ENCODE results near the gene AFAP1L2.

Gene AFAP1L2

DNA sequence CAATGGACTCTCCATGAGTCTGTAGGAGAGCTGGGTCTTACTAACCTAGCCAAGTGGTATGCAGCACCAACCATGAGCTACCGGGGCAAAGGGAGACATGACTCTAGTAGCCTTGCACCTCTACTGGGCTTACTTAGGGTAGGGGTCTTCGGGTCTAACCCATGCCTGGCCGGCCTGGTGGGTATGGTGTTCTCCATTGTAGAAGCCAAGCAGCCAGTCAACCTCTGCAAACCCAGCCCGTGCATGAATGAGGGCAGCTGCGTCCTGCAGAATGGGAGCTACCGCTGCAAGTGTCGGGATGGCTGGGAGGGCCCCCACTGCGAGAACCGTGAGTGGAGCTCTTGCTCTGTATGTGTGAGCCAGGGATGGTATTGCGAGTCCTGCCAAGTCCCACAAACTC, 114.3 kb downstream of the AFAP1L2 start:
- DNase-seq (ENCODE audit: low read depth) = no peak

DNA sequence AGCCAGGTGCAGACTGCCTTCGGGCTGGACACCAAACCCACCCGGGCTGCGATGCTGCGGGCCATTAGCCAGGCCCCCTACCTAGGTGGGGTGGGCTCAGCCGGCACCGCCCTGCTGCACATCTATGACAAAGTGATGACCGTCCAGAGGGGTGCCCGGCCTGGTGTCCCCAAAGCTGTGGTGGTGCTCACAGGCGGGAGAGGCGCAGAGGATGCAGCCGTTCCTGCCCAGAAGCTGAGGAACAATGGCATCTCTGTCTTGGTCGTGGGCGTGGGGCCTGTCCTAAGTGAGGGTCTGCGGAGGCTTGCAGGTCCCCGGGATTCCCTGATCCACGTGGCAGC, 115.2 kb downstream of the AFAP1L2 start:
- no peak for DNase-seq (ENCODE audit: low read depth)

DNA sequence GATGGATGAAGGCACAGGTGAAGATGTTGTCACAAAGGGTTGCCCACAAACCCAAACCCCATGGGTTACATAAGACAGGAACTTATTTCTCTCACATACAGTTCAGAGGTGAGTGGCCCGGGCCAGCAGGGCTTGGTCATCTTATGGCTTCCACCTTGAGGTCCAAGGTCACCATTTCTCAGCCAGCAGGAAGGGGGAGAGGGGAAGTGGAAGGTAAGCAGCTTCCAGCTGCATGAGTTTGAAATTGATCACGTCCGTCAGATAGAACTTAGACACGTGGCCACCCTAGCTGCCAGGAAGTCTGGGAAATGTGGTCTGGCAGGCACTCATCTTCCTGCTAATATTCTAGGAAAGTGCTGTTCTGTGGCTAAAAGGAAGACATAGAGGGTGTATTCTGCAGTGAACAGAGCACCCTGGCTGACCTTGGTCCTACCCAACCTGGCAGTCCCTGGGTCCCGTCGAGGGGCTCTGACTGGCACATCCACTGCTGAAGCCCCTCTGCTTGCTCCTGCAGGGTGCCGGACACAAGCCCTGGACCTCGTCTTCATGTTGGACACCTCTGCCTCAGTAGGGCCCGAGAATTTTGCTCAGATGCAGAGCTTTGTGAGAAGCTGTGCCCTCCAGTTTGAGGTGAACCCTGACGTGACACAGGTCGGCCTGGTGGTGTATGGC, 115.7 kb downstream of the AFAP1L2 start:
- no peak for DNase-seq (ENCODE audit: low read depth)

DNA sequence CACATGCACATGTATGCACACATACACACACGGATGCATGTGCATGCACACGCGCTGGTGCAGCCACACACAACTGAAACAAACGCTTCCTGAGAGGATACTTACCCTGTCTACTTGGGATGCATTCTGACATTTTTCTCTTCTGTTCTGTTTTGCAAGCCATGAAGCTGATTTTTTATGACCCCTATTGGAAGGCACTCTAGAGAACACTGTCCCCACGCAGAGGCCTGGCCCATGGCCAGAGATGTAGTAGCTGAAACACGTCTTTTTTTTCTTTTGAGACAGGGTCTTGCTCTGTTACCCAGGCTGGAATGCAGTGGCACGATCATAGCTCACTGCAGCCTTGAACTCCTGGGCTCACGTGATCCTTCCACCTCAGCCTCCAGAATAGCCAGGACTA, 117.4 kb downstream of the AFAP1L2 start:
- no peak for DNase-seq (ENCODE audit: low read depth)

DNA sequence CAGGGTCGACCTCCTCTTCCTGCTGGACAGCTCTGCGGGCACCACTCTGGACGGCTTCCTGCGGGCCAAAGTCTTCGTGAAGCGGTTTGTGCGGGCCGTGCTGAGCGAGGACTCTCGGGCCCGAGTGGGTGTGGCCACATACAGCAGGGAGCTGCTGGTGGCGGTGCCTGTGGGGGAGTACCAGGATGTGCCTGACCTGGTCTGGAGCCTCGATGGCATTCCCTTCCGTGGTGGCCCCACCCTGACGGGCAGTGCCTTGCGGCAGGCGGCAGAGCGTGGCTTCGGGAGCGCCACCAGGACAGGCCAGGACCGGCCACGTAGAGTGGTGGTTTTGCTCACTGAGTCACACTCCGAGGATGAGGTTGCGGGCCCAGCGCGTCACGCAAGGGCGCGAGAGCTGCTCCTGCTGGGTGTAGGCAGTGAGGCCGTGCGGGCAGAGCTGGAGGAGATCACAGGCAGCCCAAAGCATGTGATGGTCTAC, 118.3 kb downstream of the AFAP1L2 start:
- no peak for DNase-seq (ENCODE audit: low read depth)

DNA sequence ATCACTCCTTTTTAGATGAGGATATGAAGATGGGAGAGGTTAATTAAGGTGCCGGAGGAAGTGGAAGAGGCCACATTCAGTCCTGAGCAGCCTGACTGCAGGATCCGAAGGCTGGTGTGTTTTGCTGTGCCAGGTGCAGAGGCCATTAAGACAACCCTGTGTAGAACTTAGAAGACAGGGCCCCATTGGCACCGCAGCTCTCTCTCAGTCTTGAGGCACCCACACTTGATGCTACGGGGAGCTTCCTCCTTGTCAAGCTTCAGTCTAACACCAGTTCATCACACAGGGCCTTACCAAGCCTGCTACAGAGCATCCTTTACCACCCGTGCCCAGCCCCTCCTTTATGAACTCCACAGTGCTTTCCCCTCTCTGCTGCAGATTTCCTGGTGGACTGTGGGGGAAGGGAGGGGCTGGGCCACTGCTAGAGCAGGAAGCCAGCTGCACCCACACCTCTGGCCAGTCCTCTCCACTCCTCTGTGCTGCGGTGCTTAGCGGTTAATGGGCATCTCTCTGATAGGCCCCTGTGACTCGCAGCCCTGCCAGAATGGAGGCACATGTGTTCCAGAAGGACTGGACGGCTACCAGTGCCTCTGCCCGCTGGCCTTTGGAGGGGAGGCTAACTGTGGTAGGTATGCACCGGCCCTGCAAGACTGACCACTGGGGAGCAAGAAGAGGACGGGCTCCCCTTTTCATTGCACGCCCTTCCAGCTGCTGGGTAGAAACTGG, 119.8 kb downstream of the AFAP1L2 start:
- DNase-seq (ENCODE audit: low read depth) = no peak

DNA sequence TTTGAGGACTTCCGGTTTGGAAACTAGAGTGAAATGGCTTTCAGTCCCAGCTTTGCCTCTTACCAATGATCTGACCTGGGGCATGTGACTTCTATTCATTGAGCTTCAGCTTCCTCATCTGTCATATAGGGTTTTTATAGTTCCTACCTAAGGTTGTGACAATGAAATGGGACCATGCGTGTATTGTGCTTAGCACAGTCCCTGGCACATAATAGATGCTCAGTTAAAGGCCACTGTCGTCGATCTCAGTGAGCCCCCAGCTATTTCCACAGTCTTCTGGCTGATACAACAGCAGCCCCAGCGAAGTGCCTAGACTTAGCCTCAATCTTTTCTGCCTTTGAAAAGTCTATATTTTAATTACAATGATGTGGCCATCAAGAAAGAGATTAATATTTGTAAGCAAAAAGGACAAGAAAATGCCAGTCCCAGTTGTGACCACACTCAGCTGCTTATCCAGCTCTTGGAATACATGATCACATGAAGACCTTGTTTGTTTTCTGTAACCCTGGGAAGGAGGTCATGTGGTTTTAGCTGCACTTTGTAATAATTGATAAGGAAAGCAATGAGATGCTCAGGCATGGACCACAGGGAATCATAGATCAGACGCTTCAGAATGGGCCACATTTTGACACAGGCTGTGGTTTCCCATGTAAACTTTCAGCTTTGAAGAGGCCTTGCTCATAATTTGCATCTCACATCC, 120.6 kb downstream of the AFAP1L2 start:
- no peak for DNase-seq (ENCODE audit: low read depth)

DNA sequence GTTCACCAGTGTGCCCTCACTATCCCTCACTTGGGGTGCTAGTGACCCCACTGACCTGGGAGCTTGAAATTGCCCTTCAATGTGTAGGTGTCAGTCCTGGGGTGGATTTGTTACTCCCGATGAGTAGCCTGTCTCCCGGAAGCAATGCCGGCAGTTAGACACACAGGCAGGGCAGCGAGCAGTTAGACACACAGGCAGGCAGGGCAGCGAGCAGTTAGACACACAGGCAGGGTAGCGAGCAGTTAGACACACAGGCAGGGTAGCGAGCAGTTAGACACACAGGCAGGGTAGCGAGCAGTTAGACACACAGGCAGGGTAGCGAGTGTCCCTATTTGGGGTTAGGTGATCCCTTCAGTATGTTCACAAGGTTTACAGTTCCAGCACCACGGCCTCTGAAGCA, 121.2 kb downstream of the AFAP1L2 start:
- no peak for DNase-seq (ENCODE audit: low read depth)

DNA sequence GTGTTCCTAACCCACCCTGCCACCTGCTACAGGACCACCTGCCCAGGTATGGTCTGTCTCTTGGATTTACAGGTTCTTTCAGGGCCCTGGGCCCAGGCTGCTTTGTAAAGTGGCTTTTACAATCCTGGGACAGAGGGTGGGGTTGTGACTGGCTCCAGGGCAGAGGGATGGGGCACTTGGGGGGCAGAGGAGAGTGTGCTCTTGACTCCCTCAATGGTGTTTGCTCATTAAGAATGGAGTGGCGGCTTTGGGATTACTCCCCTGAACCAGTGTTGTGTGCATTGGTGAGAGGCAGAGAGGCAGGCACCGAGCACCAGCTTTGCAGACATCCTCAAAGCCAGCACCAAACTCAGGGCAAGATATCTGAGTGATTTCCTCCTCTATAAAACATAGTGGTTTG, 121.8 kb downstream of the AFAP1L2 start:
- DNase-seq (ENCODE audit: low read depth) = no peak

DNA sequence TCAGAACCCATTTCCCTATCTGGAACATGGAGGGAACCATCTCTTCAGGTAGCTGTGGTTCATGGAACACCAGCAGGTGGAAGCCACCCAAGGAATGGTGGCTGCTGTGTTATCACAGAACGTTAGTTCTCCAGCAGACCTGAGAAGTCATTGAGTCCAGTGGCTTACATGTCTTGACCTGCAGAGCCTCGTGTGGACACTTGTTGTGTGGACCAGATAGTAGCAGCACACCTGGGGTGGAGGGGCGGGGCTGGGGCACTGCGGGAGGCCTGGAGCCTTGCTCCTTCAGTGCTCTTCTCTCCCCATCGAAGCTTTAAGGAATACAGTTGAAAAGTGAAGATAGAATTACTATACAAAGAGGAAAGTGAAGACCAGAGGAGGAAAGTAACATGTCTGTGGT, 122.8 kb downstream of the AFAP1L2 start:
- no peak for DNase-seq (ENCODE audit: low read depth)

DNA sequence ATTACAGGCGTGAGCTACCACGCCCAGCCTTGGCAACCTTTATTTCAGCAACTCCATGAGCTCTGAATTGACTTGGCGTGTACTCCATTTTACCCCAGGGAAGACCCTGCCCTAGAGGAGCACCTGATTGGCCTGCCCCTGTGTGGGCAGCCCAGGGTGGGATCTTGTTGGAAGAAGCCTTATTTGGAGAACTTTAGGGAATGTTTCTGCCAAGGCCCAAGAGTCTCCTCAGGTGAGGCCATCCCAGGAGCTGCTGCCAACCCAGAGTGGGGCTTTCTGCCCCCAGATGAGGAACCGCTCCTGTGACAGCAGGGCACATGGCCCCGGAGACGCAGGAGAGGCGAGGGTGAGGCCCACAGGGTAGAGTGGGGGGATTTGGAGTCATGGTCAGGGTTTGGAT, 123.3 kb downstream of the AFAP1L2 start:
- no peak for DNase-seq (ENCODE audit: low read depth)

DNA sequence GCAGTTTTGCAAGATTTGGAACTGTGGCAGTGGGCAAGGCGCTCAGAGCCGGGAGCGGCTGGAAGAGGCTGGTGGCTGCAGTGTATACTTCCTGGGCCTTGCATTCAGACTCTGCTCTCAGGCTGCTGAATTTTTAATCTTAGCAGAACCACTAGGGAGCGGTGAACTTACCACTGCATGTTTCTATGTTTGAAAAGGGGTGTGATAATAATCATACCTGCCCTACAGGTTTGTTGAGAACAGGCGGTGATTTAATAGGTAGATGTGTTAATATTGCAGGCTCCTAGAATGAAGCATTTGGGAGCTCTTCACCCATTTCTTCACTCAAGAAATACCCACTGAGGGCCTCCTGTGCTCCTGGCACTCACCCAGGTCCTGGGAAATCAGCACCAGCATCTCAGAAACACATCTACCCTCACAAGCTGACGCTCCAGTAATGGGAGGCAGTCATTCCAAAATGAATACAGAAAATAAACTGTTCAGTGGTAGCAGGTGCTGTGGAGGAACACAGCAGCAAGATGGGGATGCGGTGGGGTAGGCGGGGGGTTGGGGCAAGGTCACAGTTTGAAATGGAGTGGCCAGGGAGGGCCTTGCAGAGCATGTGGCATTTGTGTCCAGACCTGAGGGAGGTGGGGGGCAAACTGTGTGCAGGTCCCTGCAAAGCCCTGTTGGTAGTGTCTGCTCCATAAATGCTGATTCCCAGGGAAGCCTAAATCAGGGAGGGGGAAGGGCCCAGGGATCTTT, 124.2 kb downstream of the AFAP1L2 start:
- DNase-seq (ENCODE audit: low read depth) = no peak

DNA sequence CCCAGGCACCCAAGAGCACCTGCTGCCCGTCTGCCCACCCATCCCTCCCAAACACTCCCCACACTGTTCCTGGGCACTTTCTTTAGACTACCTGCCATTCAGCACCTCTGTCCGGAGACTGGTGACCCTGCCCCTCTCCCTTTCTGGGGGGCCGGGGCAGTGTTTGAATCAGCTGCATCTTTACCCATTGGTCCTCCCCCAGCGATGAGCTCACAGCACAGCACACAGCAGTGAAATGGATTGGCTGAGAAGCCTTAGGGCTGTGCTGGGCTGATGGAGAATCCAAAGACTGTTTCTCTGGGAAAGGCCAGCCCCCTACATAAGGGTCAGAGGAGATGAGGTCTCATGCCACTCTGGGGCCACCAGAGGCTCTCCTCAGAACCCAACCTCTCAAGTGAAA, 125.0 kb downstream of the AFAP1L2 start:
- no peak for DNase-seq (ENCODE audit: low read depth)

DNA sequence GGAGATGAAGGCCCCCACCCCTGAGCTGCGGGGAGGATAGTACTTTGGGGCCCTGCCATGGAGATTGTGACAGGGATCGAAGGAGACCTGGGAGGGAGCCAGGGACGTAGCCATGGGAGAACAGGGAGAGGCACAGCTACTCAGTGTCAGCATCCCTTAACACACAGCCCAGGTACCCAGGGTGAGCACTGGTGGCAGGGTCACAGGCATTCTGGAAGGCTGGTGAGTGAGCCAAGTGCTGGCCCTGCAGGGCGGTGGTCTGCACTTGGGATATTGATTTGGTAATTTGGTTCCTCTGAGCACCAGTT, 125.5 kb downstream of the AFAP1L2 start:
- no peak for DNase-seq (ENCODE audit: low read depth)

DNA sequence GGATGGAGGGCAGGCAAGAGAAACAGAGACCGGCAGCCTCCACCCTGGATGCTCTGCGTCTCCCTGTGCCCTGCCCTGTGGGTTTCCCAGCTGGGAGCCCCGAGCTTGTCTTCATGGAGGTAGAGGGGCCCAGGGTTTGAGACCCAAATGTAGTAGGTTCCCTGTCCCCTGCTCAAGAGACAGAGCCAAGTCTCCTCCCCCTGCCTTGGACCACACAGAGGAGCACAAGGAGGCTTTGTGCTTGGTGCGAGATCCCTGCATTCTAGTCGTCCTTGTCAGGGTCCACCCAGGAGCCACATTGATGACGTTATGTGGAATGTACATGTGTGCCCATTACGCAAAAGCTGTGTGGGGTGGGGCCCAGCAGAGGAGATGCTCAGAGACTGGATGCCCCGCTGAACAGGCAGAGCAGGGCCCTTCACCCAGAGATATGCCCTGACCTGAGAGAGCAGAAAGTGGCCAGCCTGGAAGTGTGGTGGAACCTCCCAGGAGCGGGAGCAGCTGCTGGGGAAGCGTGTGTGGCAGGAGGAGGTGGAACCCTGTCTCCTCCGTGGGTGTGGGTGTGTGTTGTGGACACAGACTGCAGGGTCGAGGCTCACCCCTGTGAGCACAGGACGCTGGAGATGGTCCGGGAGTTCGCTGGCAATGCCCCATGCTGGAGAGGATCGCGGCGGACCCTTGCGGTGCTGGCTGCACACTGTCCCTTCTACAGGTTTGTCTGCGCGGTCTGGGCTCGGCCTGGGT, 126.0 kb downstream of the AFAP1L2 start:
- no peak for DNase-seq (ENCODE audit: low read depth)

DNA sequence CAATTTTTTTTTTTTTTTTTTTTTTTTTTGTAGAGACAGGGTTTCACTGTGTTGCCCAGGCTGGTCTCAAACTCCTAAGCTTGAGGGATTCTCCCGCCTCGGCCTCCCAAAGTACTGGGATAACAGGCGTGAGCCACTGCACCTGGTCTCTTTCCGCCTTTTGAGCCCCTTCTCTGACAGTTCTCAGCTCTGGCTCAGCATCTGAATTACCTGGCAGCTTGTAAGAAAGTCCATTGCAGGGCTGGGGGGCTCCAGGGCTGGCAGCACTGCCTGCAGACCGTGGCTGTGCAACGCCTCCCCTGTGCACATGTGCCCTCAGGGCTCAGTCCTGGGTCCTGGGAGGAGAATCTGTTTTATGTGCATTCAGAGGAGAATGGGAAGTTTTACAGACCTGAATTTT, 127.6 kb downstream of the AFAP1L2 start:
- DNase-seq (ENCODE audit: low read depth) = no peak

DNA sequence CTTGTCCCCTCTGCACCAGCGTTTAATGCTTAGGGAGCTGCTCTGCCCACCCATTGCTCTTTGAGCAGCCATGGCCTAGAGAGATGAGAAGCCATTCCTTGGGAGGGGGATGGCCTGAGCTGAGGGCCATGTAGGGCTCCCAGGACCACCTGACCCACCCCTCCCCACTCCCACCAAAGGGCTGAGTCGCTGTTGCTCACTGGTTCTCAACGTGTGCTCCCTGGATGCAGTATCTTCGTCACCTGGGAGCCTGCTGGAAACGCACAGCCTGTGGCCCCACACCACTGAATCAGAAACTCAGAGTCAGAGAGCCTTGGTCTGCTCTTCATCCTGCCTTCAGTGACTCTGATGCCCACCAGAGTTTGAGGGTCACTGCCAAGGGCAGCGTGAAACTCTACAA, 128.2 kb downstream of the AFAP1L2 start:
- DNase-seq (ENCODE audit: low read depth) = no peak

DNA sequence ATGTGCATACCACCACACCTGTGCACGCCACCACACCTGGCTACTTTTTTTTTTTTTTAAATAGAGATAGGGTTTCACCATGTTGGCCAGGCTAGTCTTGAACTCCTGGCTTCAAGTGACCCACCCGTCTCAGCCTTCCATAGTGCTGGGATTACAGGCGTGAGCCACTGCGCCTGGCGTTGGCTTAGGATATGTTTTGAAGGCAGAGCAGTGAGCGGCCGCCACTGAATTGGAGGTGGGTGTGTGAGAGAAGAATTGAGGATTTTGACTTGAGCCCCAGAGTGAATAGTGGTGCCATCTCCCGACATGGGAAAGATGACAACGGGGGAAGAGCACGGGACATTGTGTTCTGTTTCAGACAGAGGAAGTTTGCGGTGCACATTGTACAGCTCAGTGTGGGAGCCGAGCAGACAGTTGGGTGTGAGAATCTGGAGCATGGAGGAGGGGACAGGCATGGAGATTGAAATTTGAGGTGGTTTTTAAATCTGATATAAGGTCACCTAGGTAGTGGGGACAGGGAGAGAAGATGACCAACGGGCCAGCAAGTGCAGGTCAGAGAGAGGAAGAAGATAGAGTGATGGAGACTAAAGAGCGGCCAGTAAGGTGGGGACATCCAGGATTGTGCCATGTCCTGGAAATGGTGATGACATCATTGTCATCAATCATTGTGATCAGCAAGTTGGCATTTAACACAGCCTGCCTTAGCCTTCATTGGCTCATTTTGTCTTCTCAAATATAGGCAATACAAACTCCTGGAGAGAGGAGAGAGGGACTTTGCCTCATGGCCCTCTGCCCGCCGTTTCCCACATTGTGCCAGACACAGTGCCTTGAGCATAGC, 129.5 kb downstream of the AFAP1L2 start:
- DNase-seq (ENCODE audit: low read depth) = no peak

DNA sequence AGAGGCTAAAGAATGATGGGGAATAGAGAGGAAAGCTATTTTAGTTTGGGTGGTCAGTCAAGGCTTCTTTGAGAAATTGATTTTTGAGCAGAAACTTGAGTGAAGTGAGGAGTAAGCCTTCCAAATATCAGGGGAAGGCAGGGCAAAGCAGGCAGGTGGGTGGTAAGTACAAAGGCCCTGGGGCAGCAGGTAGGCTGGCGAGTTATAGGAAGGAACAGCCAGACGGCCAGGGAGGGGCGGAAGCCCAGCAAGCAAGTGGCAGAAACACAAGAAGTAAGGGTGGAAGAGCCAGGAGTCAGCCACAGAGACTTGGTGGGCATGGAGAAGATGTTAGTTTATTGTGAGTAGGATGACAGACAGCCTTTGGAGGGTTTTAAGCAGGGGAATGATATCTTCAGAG, 130.4 kb downstream of the AFAP1L2 start:
- no peak for DNase-seq (ENCODE audit: low read depth)

DNA sequence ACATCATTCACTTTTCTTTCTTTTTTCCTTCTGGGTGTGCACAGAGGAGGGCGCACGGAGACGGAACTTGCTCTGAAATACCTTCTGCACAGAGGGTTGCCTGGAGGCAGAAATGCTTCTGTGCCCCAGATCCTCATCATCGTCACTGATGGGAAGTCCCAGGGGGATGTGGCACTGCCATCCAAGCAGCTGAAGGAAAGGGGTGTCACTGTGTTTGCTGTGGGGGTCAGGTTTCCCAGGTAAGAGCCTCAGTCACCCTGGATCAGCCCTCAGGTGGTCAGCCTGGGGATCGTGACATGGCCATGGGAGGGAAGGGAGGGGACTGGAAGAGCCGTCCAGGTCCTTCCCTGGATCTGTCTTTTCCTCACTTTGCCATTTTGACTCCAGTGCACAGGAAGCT, 131.6 kb downstream of the AFAP1L2 start:
- DNase-seq (ENCODE audit: low read depth) = no peak

DNA sequence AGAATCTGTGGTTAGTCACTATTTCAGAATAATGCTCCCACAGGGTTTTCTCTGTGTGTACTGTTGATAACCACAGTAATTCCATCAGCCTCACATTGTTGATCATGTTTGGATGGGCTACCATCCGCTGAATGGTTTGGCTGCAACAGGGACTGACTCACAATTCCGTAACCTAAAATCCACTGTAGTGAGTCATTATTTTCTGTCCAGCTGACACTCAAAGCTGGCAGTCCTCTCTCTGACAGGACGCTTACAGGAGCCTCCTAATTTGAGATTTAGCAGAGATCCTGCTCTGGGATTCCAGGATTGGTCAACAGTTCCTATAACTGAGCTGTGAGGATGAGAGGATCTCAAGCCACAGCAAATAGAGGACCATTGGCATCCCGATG, 132.5 kb downstream of the AFAP1L2 start:
- DNase-seq (ENCODE audit: low read depth) = no peak

All from T-helper 22 cell (primary cell).